H1 (cell line): ENCODE measurements around the gene TDRD1. TPM values are rescaled to one million over a fixed set of nuclear protein-coding genes. Genes with fewer than 3 reads are reported as not detected.

ENCODE experiments used
- polyA plus RNA-seq, 7 experiments: library from polyadenylated mRNA; depleted of rRNA in 3 of 7; stranded (reverse) in 5 of 7; unstranded in 2 of 7; fragments of >200 nt in 5 of 7; fragments of 200-250 nt in 2 of 7; gene quantifications; 1 replicate in 5 of 7; 2 replicates in 1 of 7; 4 replicates in 1 of 7; pipeline versions ENCODE4 v1.2.1 to v1.2.3, GENCODE V29; 2011 to 2013; ENCODE audit warnings: missing spikeins in 2 of 7, mixed read lengths in 2 of 7
- total RNA-seq: library from RNA; stranded (reverse); fragmentation: NEBNext Ultra II Directional; extraction: Animal tissue kit (Norgen Biotek cat#: 25700); gene quantifications from 2 replicates; pipeline ENCODE4 v1.2.1, GENCODE V29; 2021
- TF ChIP-seq, protein P1 (sequence below): IDR thresholded peaks from 2 replicates; pipeline ENCODE4 v1.6.1; 2012; ENCODE audit warnings: inconsistent platforms

TDRD1 gene
- total and polyA plus RNA-seq, 2 of the 8 experiments (the other 6 are each of a cell fraction or from before 2014, with no cell fraction given): 0.02 to 0.71 TPM

- TF ChIP-seq, protein P1, sequence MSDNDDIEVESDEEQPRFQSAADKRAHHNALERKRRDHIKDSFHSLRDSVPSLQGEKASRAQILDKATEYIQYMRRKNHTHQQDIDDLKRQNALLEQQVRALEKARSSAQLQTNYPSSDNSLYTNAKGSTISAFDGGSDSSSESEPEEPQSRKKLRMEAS: no peak
- TF ChIP-seq, all 59 proteins: peak for 0
Measured at GRCh38 chr10:114195079-114195478, 15.9 kb downstream of the TDRD1 start (continued).
